HG03039 (cell line): ENCODE measurements around the gene RAP1A.
"Not testable (repeated sequence)": the region's sequence is repeated elsewhere in the genome, so short reads cannot be mapped to it uniquely, and the experiment has no call there.

Experiments
- ATAC-seq: cut with Tn5 transposase; IDR thresholded peaks from one replicate; pipeline ENCODE4 v1.9.1; 2021; ENCODE audit warnings: mild to moderate bottlenecking, moderate library complexity; ENCODE audit not compliant: unreplicated experiment

RAP1A gene

GRCh38 chr1:111628153-111628552 lies 8.6 kb downstream of the RAP1A start:
- no peak for ATAC-seq

- ATAC-seq = no peak
Measured at GRCh38 chr1:111629190-111629954, 9.8 kb downstream of the RAP1A start.

GRCh38 chr1:111630567-111630966 lies 11.0 kb downstream of the RAP1A start:
- ATAC-seq = no peak

GRCh38 chr1:111631502-111631901 lies 11.9 kb downstream of the RAP1A start:
- ATAC-seq = no peak

- not testable (repeated sequence) for ATAC-seq
Measured at GRCh38 chr1:111632771-111633170, 13.2 kb downstream of the RAP1A start.

- ATAC-seq = no peak
Measured at GRCh38 chr1:111633736-111634247, 14.2 kb downstream of the RAP1A start.

- ATAC-seq = no peak
Measured at GRCh38 chr1:111635324-111636009, 15.9 kb downstream of the RAP1A start.

GRCh38 chr1:111638320-111638719 lies 18.7 kb downstream of the RAP1A start:
- ATAC-seq = no peak

- ATAC-seq = no peak
Measured at GRCh38 chr1:111639602-111640198, 20.1 kb downstream of the RAP1A start.

GRCh38 chr1:111643097-111643496 lies 23.5 kb downstream of the RAP1A start:
- ATAC-seq = no peak

GRCh38 chr1:111643696-111644095 lies 24.1 kb downstream of the RAP1A start:
- no peak for ATAC-seq

- no peak for ATAC-seq
Measured at GRCh38 chr1:111644506-111644905, 24.9 kb downstream of the RAP1A start.

GRCh38 chr1:111647736-111648135 lies 28.1 kb downstream of the RAP1A start:
- no peak for ATAC-seq

- no peak for ATAC-seq
Measured at GRCh38 chr1:111648806-111649205, 29.2 kb downstream of the RAP1A start.

- ATAC-seq = no peak
Measured at GRCh38 chr1:111649227-111649626, 29.6 kb downstream of the RAP1A start.

- no peak for ATAC-seq
Measured at GRCh38 chr1:111649648-111650047, 30.1 kb downstream of the RAP1A start.

GRCh38 chr1:111653709-111654108 lies 34.1 kb downstream of the RAP1A start:
- ATAC-seq = no peak

GRCh38 chr1:111654839-111655238 lies 35.2 kb downstream of the RAP1A start:
- ATAC-seq = peak; percentile 67

- no peak for ATAC-seq
Measured at GRCh38 chr1:111656086-111657017, 36.8 kb downstream of the RAP1A start.

GRCh38 chr1:111658622-111659021 lies 39.0 kb downstream of the RAP1A start:
- ATAC-seq = no peak
